SW 1271 (cell line): ENCODE data around the gene RPL3.

Experiments used
- DNase-seq, 2 experiments: peaks; one replicate each; lab custom pipeline; 2025; lab: John Stamatoyannopoulos, UW

The RPL3 gene

DNA sequence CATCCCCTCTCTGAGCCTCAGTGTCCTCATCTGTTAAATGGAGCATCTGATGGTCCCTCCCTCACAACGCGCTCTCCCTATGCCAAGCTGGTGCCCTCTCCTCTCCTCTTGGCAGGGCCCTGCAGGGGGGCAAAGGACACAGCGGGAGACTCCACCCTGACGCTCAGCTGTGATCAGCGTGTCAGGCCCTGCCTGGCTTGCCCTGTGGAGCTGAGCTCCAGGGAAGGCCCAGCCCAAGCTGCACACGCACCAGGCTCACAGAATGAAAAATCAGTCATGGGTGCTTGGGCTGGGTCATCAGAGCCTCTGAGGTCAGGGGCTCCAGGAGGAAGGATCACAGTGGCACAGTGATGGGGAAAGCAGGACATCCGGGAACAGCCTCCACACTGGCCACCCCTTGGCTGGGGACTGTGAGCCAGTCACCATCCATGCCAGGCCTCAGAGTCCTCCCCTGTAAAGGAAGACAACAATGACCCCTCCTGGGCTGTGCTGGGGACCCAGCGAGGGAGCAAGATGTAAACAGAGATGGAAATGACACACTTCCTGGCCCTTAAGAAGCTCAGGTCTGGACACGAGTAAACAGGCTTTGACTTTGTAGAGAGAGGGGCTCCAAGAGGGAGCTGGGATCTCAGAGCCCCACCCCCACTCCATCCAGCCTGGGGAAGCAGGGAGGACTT is 36.6 kb downstream of the RPL3 start:
- DNase-seq, result no peak

DNA sequence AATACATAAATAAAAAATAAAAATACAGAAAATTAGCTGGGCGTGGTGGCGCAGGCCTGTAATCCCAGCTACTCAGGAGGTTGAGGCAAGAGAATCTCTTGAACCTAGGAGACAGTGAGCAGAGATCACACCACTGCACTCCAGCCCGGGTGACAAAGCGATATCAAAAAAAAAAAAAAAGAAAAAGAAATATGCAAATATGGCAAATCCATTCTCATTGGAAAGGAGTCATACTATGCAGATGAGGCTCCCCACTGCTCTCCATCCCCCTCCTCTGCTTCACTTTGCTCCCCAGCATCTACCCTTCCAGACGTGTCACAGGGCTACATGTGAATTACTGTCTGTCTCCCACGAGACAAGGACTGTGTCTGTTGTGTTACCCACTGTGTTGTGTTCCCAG is 38.3 kb downstream of the RPL3 start:
- no peak for DNase-seq

DNA sequence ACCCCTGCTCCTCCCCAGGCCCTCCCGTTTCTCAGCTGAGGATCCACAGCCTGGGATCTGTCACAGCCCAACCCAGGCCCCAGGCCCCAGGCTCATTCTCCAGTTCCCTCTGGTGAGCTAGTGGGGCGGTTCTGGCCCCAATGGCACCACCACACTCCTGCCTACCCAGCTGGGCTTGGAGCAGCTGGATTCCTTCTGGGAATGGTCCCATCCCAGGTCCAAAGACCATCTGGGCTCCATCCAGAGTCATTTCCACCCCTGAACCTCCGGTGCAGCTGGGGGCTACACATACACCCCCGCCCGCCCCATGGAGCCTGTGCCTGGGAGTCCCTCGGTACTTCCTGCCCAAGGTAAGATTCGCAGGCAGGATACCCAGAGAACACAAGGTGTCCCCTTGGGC is 39.2 kb downstream of the RPL3 start:
- no peak for DNase-seq

DNA sequence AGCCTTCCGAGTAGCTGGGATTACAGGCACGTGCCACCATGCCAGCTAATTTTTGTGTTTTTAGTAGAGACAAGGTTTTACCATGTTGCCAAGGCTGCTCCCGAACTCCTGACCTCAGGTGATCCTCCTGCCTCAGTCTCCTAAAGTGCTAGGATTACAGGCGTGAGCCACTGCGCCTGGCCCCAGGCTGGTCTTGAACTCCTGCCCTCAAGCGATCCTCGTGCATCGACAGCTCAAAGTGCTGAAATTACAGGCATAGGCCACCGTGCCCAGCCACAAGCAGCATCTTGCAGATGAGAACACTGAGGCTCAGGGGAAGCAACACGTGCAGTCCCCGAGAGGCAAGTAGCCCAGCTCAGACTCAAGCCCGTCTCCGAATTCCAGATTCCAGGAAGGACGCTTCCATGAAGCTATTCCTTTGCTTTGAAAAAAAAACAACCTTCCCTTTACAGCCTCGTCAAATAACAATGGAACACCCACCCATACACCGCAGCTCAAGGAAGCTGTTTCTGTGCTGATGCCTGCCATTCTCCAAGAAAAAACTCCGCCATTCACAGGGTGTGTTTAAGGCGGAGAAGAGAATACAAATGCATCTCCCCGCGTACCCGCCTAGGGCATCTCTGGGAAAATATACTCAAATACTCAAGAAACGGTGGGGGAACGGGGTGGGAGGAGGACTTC is 40.1 kb downstream of the RPL3 start:
- DNase-seq, result no peak

DNA sequence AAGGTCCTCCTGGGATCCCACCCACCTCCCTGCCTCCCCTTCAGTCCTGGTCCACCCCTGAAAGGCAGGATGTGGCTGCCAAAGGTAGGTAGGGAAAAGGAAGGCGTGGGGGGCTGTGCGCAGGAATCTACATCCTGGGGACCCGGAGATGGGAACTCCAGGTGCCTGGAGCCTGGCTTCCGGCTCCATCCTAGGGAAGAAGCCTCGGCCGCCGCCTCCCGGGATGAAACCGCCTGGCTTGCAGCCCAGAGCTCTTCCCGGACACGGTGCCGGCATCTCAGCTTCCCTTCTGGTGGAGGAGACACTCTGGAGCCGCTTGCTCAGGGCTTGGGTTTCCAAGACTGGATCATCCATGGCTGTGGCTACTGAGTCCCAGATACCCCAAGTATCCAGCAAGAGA is 41.4 kb downstream of the RPL3 start:
- no peak for DNase-seq

DNA sequence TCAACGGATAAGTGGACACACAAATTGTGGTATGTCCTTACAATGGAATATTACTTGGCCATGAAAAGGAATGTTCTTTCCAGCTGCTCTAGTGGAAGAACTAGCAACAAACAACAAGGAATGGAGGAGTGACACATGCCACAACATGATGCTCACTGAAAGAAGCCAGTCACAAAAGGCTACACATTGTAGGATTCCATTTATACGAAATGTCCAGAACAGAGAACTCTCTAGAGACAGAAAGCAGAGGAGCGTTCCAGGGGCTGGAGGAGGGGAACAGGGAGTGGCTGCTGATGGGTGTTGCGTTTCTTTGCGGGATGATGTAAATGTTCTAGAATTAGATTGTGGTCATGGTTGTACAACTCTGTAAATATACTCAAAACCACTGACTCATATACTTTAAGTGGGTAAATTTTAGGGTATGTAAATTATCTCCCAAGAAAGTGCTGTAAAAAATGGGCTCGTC is 42.2 kb downstream of the RPL3 start:
- DNase-seq, result no peak

DNA sequence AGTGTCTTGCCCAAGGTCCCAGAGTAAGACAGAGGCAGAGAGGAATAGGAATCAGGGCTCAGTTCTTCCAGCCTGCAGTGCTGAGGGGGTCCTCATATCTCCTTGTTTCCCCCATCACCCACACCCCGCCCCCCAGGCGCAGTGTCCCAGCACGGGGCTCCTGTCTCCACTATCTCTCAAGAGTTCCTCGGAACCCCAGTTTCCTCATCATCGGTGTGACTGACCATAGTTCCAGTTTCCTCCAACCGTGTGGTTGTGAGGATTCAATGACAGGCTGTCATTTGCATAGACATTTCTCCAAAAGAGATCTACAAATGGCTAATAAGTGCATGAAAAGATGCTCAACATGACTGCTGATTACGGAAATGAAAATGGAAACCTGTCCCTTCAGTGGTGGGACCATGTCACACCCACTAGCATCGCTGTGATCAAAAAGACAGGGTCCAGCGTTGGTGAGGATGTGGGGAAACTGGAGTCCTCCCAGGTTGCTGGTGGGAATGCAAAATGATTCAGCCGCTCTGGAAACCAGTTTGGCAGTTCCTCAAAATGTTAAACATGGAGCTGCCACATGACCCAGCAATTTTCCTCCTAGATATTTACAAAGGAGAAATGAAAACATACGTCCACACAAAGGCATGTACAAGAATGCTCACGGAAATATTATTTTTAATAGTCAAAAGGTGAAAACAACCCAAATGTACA is 42.8 kb downstream of the RPL3 start:
- DNase-seq, result no peak

DNA sequence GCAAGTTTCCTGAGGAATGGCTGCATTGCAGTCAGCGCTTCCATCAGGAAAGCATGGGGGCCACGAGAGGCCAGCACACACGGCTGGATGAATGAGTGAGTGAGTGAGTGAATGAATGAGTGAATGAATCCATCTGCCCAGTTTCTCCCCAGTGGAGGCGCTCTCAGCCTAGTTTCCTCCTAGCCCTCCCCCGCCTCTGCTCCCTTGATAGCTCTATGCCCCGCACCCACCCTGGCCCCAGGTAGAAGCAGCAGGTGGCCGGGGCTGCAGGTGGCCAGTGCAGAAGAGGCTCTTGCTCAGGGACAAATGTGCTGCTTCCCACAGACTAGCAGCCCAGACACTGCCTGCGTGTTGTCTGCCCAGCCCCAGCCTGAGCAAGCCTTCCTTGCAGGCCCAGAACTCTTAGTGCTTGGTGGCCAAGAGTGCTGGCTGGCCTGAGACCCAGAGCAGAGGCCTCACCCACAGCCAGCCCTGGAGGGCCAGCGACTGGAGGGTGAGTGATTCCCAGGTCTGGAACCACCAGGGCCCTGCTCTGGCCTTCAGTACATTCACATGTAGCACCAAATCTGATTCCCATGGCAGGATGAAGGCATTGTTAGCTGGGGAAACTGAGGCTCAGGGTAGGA is 43.5 kb downstream of the RPL3 start:
- DNase-seq, result no peak

DNA sequence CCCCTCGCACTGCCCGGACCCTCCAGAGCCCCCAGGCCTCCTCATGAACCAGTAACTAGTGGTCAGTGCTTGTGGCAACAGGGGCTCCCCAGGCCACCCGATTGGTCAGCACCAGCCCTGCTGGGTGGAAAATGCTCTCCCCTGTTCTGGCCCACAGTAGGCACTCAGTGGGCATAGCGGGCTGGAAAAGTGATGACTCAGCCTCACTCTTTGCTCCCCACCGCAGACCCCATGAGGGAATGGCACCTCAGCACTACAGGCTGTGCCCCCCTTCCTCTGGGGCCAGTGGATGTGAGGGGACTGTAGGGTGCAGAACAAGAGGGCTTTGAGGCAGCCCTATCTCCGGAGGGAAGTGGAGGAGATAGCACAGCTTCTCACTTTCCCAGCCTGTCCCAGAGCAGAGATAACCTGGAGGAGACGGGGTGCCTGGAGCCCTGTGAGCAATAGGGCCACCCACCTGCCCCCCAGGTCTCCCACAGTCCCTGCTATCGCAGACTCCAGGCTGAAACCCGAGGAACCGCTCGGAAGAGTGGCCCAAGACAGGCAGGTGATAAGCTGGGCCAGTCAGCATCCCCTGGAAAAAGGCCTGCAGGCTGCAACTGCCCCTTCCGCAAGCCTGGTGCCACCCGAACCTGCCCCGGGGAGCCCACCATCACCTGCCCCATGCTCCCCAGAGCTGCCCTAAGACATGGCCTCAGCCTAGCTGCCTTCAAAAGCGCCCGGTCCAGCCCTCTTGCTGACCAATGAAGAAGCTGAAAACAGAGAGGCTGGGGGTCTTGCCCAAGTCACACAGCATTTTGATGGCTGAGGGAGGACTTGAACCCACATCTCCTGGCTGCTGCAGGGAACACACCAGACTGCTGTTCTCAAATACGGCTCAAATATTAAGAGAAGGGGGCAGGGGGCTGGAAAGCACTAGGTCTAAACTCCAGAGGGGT is 45.2 kb downstream of the RPL3 start:
- no peak for DNase-seq

DNA sequence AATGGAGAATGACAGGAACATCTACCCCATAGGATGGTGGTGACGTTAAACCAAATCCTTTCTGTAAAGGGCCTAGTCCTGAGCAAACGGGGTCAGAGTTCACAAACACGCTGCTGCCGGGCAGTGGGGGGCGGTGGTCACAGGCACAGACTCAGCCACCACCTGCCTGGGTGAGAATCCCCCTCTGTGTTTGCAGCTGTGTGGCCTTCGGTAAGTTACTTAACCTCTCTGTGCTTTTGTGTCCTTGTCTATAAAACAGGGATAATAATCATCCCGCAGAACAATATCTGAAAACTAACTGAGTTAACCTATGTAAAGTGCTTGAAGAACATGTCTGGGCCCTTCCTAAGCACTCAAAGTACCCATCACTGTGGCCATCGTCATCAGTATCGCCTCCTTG is 48.6 kb downstream of the RPL3 start:
- no peak for DNase-seq

DNA sequence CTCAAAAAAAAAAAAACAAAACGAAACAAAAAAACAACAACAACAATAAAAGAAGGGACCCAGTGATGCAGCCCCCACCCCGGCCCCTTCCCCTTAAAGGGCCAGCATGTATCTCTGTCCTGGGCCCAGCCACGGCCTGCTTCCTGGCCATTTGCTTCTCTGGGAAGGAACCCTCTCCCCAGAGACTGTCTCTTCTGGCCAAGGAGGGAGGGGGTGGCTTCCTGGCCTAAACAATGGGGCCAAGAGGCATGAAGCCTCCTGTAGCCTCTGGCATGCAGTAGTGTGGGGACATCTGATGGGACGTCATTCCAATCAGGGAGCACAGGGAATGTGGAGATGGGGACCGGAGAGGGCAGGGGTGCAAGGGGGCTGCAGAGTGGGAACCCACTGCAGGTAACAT is 49.1 kb downstream of the RPL3 start:
- no peak for DNase-seq

DNA sequence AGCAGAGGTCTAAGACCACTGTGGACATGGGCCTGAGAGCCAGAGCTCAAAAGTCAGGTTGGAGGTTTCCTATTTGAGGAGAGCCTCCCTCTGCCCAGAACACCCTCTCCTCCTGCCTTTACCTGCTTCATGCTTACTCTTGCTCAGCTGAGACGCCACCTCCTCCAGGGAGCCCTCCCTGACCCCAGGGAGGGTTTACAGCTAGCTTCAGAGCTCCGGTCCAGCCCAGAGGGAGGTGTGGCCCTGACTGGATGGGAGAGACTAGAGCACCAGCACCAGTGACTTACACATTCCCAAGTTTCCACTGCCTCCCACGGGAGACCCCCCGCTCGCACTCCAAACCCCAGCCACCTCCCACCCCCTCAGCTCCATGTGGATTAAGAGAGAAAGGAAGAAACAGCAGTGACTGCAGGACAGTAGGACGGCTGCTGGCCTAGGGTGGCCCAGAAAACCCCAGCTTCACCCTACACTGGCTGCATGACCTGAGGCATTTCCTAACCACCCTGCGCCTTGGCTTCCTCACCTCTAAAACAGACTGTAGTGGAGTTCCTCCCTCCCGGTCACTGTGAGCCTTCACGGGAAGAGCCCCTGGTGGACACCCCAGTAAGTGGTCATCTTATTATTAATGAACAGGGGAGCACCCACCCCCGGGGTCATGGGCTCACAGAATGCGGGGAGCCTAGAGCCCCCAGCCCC is 50.2 kb downstream of the RPL3 start:
- no peak for DNase-seq

DNA sequence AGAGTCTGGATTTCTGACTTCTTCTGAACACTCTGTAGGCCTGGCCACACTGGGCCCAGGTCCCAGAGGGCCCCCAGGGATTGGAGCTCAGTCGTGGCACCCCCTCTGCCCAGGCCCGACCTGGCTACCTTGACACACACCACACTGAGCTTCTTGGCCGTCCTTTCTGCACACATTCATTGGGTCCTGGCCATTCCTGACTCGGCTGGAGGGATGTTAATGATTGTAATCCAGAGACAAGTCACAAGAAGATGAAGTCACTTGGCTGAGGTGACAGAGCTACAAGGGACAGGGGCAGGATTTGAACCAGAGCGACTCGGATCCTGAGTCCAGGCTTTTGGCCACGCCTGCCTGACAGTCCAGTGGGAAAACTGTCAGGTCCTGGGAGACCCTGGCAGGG is 50.8 kb downstream of the RPL3 start:
- DNase-seq, result no peak

DNA sequence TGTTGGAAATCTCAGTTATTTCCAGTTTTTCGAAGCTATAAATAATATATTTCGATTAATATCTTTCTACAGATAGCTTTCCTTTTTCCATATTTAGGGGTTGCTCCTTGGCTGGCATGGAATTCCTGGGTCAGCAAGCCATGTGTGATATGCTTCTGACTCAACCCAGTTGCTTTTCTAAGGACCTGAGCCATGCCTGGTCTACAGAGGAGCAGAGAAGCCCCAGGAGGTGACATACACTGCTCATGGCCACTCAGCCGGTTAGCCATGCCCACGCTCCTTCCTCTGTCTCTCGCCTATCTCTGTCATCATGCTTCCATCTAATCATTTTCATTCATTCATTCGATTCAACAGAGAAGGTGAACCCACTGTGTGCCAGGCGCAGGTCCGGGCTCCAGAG is 51.4 kb downstream of the RPL3 start:
- no peak for DNase-seq

DNA sequence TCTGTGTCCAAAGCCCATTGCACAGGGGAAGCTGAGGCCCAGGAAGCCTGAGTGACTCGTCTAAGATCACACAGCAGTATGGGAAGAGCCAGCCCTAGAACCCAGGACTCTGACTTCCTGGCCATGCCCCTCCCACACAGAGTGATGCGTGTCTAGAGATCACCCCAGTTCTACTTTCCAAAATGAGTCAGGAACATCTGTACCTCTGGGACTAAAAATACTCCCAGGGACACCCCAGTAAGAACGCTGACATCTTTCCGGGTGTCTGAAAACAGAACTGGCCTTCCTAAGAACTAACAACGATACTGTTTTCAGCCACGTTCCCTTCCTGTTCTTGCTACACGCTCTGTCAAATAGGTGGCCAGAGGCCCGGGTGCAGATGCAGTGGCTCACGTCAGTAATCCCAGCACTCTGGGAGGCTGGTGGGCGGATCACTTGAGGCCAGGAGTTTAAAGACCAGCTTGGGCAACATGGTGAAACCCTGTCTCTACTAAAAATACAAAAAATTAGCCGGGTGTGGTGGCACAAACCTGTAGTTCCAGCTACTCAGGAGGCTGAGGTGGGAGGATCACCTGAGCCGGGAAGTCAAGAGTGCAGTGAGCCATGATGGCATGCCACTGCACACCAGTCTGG is 52.9 kb downstream of the RPL3 start:
- no peak for DNase-seq

DNA sequence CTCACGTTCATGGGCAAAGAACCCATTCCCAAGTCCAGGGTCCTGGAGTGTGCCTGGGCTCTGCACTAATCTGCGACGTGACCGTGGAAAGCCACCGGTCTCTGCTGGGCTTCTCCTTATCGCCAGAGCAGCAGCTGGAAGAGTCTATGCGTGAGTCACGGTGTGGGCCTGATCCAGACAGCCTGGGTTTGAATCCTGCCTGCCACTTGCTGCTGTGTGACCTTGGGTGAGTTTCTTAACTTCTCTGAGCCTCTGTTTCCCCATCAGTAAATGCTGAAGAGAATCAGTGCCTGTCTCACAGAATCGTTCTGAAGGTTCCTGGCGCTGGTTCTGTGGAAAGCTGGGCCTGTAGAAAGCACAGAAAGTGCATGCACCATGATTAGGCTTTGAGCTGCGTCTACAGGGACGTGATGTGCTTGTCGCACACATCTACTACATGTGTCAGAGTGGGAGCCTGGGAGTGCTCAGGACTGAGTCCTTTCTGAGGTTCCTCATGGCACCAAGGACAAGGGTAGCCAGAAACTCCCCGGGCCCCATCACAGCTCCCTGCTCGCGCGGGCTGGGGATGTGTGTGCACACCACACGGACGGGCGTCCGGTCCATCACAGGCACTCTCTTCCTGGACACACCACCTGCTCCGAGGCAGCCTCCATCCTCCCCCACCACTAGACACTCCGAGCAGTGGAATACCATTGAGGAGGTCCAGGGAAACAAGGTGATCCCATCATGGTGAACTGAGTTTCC is 54.1 kb downstream of the RPL3 start:
- DNase-seq, result no peak

DNA sequence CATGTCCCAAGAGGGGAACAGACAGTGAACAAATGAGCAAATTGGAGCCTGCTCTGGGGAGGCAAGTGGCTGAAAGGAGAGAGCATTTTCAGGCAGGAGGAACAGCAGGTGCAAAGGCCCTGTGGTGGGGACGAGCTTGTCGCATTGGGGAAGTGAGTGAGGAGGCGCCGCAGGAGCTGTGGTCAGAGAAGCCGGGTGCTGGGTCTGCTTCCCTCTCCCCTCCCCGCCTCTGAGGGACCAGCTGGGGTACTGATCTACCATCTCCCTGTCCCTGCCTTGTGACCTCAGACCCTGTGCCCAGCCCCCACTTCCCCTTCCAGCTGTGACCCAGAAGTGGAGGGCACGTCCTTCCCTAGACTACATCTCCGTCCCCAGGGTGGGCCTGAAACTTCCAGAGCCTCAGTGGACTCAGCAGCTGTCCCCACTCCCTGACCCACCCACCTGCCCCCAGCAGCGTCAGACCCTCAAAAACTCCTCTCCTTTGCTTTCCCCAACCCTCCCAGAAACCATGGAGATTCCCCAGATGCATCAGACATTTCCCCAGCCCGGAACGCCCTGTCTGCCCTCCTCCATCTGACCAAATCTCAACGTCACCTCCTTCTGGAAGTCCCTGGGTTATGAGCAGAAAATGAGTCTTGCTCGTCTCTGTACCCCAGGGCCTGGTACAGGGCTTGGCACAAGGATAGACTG is 54.9 kb downstream of the RPL3 start:
- DNase-seq, result no peak

DNA sequence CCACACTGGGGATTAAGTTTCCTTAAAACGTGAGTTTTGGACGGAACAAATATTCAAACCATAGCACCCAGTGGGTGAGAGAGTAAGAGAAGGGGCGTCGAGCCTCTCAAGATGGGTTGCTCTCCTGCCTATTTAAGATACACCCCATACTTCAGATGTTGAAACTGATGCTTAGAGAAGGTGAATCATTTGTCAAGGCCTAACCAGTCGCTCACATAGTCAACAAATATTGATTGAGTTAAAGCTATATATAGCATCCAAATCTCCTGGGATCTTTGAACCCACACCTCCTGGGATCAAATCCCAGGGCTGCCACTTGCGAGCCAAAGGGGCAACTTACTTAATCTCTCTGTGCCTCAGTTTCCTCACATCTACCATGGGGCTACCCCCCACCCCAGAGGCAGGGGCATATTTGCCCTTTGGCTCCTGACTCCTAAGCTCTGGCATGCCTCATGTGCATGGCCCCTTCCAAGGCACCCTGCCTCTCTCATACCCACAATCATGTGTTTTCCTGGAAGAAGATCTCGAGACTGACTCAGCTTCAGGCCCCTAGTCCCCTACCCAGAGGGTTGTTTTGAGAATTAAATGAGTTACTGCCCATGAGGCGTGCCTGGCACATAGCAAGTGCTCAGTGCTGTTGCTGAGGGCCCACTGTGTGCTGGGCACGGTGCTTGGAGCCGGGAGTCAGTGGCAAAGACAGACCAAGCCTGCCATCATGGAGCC is 55.6 kb downstream of the RPL3 start:
- DNase-seq, result no peak
